ENCODE results near the gene ZFYVE19. TPM values are rescaled to one million over a fixed set of nuclear protein-coding genes. Genes with fewer than 3 reads are reported as not detected.

The ZFYVE19 gene
- total and polyA plus RNA-seq, 2 of the 13 experiments (the other 11 are each of a cell fraction or from before 2014, with no cell fraction given): 23.3 to 44.0 TPM

- TF ChIP-seq HMGXB4 (CRISPR knock-in tag; IDR thresholded peaks at IDR 0.05; ENCODE audit: borderline replicate concordance in 1 of 2, low read depth in 1 of 2) (peak; percentile 60 to 73), SNAPC2 (CRISPR knock-in tag; IDR thresholded peaks at IDR 0.05) (no peak), SOX6 (IDR thresholded peaks at IDR 0.05) (no peak), SOX6 (CRISPR knock-in tag; IDR thresholded peaks at IDR 0.05) (no peak), FOSL2 (CRISPR knock-in tag; IDR thresholded peaks at IDR 0.05) (peak; percentile 32; the same call in 1 of the 2 replicates), ZNF792 (CRISPR knock-in tag; IDR thresholded peaks at IDR 0.05) (no peak), SIX1 (CRISPR knock-in tag; IDR thresholded peaks at IDR 0.05; ENCODE audit: borderline replicate concordance) (no peak), ZNF264 (CRISPR knock-in tag; IDR thresholded peaks at IDR 0.05) (no peak), AGO2 (optimal IDR thresholded peaks at IDR 0.05; ENCODE audit: low read depth, low read length) (no peak), GATAD2A (CRISPR knock-in tag; IDR thresholded peaks at IDR 0.05) (peak; percentile 46; the same call in 1 of the 2 replicates), ZNF557 (CRISPR knock-in tag; IDR thresholded peaks at IDR 0.05) (0 out of 2 replicates have a peak, but pooled peaks have one; percentile 47), ZNF577 (CRISPR knock-in tag; IDR thresholded peaks at IDR 0.05; ENCODE audit: borderline replicate concordance, low read depth) (no peak), ZBTB7B (CRISPR knock-in tag; IDR thresholded peaks at IDR 0.05) (no peak), ZNF780A (CRISPR knock-in tag; IDR thresholded peaks at IDR 0.05) (no peak), SNAI1 (CRISPR knock-in tag; IDR thresholded peaks at IDR 0.05; ENCODE audit: borderline replicate concordance) (no peak), PCBP2 (optimal IDR thresholded peaks at IDR 0.05; ENCODE audit: low read depth, low read length, poor library complexity, severe bottlenecking) (no peak), ZNF589 (CRISPR knock-in tag; conservative IDR thresholded peaks at IDR 0.05) (no peak), STAG1 (CRISPR knock-in tag; IDR thresholded peaks at IDR 0.05) (peak; percentile 76), HOXA5 (CRISPR knock-in tag; IDR thresholded peaks at IDR 0.05) (peak; percentile 51; the same call in 1 of the 2 replicates), ZBTB38 (CRISPR knock-in tag; IDR thresholded peaks at IDR 0.05) (peak; percentile 40; the same call in 1 of the 2 replicates), MTA1 (CRISPR knock-in tag; IDR thresholded peaks at IDR 0.05; ENCODE audit: borderline replicate concordance) (peak; percentile 27; the same call in 1 of the 2 replicates), NRL (CRISPR knock-in tag; IDR thresholded peaks at IDR 0.05; ENCODE audit: borderline replicate concordance) (peak; percentile 35; the same call in 1 of the 2 replicates), ZFY (CRISPR knock-in tag; IDR thresholded peaks at IDR 0.05) (no peak), ZBTB39 (CRISPR knock-in tag; IDR thresholded peaks at IDR 0.05) (no peak)
- TF ChIP-seq, protein P1, sequence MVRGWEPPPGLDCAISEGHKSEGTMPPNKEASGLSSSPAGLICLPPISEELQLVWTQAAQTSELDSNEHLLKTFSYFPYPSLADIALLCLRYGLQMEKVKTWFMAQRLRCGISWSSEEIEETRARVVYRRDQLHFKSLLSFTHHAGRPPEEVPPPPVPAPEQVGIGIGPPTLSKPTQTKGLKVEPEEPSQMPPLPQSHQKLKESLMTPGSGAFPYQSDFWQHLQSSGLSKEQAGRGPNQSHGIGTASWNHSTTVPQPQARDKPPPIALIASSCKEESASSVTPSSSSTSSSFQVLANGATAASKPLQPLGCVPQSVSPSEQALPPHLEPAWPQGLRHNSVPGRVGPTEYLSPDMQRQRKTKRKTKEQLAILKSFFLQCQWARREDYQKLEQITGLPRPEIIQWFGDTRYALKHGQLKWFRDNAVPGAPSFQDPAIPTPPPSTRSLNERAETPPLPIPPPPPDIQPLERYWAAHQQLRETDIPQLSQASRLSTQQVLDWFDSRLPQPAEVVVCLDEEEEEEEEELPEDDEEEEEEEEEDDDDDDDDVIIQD (CRISPR knock-in tag; IDR thresholded peaks at IDR 0.05; ENCODE audit: low read depth): no peak
- TF ChIP-seq, protein P2, sequence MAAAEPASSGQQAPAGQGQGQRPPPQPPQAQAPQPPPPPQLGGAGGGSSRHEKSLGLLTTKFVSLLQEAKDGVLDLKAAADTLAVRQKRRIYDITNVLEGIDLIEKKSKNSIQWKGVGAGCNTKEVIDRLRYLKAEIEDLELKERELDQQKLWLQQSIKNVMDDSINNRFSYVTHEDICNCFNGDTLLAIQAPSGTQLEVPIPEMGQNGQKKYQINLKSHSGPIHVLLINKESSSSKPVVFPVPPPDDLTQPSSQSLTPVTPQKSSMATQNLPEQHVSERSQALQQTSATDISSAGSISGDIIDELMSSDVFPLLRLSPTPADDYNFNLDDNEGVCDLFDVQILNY (CRISPR knock-in tag; conservative IDR thresholded peaks at IDR 0.05): no peak
Measured at GRCh38 chr15:40857601-40858341, 50.9 kb downstream of the ZFYVE19 start (continued).

Data from HepG2 (cell line).